HPDE6-E6E7 (cell line): ENCODE data around the gene IRF3.
"Not testable (repeated sequence)": the region's sequence is repeated elsewhere in the genome, so short reads cannot be mapped to it uniquely, and the experiment has no call there.

Source experiments
- DNase-seq: peaks from one replicate; pipeline ENCODE4 v3.0.0; 2011; ENCODE audit warnings: missing footprints; ENCODE audit errors: extremely low spot score

Gene IRF3

DNA sequence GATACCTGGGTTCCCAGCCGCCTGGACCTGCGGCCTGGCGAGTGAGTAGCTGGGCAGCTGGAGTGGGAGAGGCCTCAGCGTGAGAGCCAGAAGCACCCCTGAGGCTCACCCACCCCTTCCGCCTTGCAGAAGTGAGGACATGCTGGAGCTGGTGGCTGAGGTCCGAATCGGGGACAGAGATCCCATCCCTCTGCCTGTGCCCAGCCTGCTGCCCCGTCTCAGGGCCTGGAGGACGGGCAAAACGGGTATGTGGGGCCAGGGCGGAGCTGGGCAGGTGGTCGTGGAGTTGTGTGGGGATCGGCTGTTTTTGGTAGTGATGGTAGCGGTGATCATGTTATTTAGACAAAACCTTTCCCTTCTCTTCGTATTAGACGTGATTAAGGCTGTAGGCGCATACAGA lies 19.1 kb downstream of the IRF3 start:
- no peak for DNase-seq

DNA sequence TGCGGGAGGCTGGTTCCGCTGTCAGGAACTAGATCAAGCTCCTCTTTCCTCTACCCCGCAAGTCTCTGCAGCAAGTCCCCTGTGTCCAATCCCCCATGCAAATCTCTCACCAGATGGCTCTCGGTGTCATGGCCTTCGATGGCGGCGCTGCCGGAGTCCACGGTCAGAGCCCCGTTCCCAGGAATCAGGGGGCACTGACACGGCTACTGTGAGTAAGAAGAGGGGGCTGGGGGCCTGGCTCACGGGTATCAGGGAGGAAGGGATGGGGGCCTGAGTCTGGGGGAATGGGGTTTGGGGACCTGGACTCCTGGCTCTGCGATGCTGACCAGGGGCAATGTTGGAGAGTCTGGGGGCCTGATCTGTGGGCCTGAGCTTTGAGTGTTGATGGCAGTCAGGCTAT lies 19.7 kb downstream of the IRF3 start:
- no peak for DNase-seq

DNA sequence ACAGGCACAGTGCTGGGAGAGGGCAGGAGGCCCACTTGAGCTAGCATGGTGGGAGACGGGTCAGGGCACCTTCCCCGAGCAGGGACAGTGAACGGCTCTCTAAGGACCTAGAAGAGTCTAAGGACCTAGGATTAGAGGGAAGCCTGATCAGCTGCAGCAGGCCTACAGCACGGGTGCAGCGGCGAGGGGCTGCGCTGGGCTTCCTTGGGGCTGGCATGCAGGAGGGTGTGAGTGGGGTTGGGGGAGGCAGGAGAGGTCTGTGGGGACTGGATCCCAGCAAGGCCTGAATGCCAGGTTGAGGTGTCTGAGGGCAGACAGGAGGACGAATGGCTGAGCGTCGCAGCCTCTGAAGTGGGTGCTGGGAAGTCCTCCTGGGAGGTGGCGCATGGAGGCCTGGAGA lies 20.1 kb downstream of the IRF3 start:
- DNase-seq, result no peak

DNA sequence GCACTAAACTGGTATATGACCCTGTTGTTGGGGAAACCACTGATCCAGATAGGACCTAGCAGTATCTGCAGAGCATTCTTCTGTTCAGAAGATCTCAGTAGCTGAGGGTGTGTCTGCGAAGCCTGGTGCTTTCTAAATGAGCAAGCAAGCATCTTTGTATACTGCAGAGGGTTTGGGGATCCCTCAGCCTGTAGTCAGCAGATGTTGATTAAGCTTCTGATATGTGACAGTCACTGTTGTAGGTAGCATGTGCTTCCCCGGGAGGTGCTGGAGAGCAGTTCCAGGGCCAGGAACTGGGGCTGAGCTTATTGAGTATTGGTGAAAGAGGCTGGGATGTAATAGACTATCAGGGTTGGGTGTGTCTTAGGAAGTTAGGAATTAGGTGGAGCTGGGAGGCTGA lies 22.2 kb downstream of the IRF3 start:
- no peak for DNase-seq

DNA sequence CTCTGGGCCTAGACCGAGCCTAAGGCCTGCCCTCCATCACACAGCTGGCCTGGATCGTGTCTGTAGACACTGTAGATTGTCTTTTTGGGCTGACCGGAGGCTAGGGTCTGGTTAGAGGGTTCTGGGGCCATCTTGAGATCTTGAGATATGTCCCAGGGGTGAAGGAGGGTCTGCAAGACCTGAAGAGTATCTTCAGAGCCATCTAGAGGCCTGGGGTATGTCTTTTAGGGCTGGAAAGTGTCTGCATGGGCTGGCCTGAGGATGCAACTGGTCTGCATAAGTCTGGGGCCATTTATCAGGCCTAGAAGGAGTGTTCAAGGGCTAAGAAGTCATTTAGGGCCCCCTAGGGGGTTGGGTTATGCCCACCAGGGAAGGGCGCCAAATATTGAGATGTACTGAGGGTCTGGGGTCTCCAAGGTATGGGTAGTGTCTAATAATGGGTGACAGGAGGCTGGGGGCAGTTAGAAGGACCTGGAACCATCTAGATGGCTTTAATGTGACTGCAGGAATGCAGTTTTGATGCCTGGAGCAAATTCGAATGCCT lies 23.1 kb downstream of the IRF3 start:
- DNase-seq, result no peak

DNA sequence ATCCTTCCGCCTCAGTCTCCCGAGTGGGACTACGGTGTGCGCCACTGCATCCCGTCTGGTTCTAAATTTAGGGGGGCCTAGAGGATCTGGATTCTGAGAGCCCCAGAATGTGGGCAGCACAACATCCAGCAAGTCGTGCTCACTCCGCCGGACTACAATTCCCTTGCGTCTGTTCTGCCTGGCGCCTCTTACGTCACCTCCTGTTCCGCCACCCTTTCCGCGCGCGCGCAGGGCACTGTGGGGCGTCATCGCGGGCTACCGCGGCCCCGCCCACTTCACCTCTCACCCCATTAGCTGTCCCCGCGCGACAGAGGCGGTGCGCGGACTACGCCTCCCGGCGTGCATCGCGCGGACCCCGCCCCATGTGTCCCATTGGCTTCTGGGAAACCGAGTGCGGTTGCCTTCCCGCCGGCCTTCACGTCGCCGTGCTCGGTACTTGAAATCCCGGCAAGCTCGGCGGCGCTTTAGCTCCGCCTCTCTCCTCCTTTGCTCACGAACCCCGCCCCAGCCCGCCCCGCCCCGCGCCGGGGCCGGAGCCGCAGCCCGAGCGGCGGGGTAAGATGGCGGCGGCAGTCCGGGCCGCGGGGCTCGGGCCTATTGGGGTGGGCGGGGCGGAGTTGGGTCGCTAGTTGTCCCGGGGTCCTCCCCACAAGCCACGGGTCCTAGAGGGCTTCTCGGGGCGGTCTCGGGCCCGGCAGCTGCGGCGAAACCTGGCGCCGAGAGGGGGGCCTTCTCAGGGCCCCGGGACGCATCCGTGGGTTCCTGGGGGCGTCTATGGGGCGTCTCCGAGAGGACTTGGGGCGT lies 23.8 kb downstream of the IRF3 start, which contains the start of gene SCAF1:
Gene SCAF1 (plus strand): TSS at position 522 of the 804 bp plus-strand sequence. CDS start 2,818 bp downstream, outside the sequence.
- peak; percentile 88 for DNase-seq

DNA sequence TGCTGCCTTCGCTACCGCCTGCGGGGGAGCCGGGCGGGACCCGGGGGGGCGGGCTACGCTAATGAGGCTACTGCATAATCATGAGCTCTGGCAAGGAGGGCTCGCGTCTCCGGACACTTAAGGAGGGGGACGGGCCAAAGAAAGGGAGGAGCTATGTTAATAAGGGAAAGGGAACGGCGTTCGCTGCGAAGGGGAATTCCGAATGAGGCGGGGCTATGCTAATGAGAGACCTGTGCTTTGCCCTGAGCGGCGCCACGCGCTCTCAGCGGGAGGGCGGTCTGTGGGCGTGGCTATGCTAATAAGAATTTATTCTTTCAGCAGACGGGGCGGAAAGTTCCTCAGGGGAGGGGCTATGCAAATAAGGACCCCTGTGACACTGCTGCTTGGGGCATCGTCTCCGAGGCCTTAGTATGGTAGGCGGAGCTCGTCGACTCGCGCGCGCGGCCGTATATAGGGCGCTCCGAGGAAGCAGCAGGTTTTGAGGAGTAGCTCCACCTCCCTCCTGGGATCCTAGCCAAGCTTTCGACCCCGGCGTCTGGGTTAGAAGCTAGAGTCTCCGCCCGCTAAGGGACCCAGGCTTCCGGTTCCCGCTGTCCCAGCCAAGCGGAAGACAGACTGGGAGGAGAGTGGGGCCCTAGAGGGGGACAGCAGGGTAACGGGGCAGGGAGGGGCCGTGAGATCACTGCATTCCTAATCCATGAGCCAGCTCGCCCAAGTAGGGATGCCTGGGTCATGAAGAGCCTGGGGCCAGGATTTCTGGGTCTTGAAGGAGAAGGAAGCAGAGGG lies 25.4 kb downstream of the IRF3 start, which contains the start of gene RRAS:
Gene RRAS (minus strand): TSS at position 31 of the 786 bp plus-strand sequence. CDS start 45 bp downstream, outside the sequence.
- DNase-seq, result peak; percentile 92

DNA sequence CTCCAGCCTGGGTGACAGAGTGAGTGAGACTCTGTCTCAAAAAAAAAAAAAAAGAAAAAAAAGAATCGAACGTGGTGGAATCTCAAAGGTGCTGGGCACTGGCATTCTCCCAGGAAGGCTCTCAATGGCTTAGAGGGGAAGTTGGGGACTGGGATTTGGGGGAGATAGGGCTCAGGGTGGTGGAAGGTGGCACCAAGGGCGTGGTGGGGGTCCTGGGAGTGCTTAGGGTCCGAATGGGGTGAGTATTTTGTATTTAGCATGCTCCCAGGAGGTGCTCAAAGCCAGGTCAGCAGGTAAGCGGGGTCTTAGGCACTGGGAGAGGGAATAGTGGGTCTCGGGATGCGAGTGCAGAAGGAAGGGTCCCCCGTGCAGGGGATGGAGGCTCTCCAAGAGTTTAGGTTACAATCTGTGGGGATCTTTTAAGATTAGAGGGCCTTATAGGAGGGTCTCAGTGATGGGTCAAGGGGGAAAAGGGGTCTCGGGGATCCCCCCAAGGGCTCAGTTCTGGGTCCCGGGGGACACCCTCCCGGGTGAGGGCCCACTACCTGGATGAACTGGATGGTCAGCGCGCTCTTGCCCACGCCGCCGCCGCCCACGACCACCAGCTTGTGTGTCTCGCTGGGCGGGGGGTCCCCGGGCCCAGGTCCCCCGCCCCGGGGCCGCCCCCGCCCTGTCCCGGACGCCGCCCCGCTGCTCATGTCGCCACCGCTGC lies 26.1 kb downstream of the IRF3 start:
- DNase-seq, result no peak

DNA sequence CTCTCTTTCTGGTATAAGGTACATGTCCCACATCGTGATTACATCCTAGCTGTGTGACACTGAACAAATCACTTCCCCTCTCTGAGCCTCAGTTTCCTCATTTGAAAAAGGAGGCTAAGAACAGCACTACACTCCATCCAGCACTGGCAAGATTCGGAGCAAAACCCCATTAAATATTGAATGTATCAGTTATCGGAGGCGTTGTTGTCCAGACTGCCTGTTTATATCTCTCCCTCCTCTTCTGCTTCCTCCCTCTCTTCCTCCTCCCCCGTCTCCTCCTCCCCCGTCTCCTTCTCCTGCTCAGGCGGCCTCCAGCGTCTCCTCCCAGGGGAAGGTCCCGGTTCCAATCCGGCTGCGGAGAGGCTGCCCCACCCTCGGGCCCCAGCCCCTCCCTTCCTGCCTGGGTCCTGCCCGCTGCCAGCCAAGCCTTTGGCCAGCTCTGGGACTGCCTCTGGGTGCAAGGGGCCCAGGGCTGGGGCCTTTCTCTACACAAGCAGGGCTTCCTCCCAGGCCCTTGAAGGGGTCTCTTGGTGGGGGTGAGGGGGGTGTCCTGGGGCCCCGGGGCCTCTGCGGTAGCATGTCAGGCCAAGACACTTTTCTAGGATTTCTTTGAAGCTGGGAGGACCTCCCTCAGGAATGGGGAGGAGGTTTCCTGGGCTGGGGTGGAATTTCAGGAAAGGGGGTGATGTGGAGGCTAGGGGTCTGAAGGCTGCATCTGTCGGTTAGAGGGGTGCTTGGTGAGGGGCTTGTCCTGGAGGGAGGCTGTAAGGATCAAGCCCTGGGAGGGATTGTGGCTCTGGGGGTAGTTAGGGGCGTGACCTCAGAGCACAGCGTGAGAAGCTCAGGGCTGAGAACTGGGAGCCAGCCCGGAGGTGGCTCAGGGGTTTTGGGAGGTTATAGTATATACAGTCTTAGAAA lies 27.6 kb downstream of the IRF3 start:
- DNase-seq, result peak; percentile 74

DNA sequence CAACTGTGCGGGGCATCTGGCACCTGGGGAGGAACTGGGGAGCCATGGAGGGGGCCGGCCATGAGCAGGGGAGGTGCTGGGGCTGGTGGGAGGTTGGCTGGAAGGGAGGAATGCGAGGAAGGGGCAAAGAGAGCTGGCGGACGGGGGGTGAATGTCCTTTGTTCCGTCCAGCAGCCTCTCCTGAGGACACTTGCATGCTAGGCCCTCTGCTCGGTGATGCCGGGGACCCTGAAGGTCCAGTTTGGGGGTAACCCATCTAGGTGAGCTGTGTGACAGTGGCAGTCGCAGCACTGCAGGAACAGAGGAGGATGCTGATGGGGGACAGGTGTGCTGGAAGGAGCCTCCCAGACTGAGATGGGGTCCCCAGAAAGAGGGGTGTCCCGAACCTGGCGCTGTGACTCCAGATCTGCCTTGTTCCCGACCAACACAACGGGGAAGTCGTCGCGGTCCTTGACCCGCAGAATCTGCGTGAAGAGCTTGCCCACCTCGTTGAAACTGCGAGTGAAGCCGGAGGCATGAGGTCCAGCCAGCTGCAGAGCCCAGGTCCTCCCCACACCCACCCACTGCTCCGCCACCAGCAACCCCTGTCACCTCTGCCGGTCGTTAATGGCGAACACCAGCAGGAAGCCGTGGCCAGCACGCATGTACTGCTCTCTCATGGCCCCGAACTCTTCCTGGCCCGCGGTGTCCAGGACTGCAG lies 29.3 kb downstream of the IRF3 start:
- DNase-seq, result no peak

DNA sequence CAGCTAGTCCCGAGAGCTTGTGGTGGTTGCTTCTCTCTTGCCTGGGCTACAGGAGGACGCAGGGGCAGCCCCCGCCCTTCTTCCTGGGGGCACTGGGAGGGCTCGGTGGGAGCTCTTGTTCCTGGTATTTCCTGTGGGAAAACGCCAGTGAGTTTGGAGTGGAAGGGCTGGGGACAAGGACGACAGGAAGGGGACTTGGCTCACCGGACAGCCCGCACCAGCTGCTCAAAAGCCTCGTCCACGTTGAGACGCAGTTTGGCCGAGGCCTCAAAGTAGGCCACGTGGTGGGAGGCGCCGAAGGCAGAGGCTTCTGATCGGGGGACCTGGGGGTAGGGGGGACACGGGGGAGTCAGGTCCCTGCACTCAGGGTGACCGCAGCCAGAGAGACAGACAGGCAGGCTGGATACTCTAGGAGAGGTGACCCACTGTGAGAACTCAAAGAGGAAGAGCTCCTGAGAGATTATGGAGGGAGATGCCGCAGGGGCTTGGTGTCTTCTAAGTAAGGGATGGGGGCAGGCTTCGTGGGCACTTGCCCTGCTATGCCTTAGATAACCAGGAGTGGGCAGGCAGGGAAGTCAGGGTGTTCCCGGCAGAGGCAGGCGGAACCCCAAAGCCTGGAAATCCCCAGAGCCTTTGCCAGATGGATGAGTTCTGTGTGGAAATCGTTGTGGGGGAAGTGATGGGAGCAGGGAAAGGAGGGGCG lies 30.0 kb downstream of the IRF3 start:
- no peak for DNase-seq

DNA sequence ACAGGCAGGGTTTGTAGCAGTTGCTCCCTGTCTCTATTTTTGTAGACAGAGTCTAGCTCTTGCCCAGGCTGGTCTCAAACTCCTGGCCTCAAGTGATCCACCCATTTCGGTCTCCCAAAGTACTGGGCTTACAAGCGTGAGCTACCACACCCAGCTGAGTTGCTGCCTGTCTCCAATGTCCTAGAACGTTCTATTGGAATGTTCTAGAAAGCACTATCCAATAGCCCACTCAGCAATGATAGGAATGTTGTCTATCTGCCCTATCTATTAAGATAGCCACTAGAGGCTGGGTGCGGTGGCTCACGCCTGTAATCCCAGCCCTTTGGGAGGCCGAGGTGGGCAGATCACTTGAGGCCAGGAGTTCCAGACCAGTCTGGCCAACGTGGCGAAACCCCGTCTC lies 32.4 kb downstream of the IRF3 start:
- not testable (repeated sequence) for DNase-seq

DNA sequence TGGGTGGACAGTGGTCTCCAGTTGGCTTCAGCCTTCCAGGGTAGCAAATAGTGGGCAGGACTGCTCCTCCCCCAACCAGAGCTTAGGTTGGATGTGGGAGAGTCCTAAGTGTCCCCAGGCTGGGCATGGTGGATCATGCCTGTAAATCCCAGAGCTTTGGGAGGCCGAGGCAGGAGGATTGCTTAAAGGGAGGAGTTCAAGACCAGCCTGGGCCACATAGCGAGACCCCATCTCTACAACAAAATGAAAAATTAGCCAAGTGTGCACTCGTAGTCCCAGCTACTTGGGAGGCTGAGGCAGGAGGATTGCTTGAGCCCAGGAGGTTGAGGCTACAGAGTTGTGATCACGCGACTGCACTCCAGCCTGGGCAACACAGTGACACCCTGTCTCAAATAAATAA lies 33.1 kb downstream of the IRF3 start:
- DNase-seq, result no peak

DNA sequence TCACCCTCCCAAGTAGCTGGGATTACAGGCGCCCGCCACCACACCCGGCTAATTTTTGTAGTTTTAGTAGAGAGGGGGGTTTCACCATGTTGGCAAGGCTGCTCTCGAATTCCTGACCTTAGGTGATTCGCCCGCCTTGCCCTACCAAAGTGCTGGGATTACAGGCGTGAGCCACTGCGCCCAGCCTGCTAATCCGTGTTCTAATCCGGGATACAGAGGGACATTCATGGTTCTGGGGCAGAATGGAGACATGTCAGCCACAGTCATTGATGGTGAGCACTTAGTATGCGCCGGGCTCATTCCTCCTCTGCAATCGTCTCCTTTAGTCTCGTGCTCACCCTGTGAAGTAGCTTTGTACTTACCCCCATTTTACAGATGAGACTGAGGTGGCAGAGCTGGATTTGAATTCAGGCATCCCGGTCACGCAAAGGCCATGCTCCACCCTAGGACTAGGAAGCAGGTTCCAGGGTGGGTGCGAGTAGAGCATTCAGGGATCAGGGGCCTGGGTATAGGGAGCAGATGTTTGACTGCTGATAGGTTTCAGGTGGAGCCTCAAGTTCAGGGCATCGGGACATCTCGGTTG lies 34.0 kb downstream of the IRF3 start:
- DNase-seq, result no peak

DNA sequence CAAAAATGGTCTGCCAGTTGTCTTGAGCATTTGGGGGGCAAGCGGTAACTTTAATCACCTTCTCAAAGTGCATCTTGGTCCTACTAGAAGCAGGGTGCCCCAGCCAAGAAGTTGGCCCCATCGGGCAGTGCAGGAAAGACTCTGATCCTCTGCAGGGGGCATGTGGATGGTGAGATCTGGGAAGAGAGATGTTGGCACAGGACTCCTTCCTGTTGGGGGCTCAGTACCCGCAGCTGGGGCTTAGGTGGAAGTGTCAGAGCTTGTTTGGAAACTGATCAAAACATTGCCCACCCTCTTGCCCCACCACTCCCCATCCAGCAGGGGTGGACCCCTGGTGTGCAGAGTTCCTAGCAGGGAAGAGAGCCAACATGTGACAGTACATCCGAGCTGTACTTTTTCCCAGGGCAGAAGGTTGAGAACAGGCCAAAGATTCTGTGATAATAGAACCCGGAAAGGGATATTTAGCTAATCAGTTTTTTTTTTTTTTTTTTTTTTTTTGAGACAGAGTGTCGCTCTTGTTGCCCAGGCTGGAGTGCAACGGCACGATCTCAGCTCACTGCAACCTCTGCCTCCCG lies 34.6 kb downstream of the IRF3 start:
- DNase-seq, result no peak

DNA sequence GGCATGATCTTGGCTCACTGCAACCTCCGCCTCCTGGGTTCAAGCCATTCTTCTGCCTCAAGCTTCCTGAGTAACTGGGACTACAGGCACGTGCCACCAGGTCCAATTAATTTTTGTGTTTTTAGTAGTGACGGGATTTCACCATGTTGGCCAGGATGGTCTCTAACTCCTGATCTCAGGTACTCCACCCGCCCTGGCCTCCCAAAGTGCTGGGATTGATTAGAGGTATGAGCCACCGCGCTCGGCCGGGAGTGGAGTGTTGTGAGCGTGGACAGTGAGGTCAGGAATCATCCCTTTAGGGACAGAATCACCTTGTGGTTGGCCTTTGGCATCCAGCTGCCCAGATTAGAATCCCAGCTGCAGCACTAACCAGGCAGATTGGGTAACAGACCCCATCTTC lies 36.0 kb downstream of the IRF3 start:
- DNase-seq, result no peak

DNA sequence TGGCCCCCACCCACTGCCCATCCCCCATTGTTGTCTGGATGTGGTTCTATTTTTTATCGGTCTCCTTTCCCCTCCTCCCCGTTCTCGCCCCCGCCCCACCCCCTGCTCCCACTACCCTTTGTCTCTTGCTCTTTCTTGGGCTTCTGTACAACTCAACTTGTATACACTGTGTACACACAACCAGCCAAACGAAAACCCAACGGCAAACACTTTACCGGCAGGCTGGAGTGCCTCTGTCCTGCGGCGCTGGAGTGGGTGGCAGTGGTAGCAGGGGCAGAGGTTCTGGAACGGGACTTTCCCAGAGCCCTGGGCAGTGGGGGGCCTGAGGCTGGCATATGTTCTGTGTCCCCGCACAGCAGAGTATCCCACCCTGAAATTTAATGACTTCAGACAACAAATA lies 39.4 kb downstream of the IRF3 start:
- DNase-seq, result no peak

DNA sequence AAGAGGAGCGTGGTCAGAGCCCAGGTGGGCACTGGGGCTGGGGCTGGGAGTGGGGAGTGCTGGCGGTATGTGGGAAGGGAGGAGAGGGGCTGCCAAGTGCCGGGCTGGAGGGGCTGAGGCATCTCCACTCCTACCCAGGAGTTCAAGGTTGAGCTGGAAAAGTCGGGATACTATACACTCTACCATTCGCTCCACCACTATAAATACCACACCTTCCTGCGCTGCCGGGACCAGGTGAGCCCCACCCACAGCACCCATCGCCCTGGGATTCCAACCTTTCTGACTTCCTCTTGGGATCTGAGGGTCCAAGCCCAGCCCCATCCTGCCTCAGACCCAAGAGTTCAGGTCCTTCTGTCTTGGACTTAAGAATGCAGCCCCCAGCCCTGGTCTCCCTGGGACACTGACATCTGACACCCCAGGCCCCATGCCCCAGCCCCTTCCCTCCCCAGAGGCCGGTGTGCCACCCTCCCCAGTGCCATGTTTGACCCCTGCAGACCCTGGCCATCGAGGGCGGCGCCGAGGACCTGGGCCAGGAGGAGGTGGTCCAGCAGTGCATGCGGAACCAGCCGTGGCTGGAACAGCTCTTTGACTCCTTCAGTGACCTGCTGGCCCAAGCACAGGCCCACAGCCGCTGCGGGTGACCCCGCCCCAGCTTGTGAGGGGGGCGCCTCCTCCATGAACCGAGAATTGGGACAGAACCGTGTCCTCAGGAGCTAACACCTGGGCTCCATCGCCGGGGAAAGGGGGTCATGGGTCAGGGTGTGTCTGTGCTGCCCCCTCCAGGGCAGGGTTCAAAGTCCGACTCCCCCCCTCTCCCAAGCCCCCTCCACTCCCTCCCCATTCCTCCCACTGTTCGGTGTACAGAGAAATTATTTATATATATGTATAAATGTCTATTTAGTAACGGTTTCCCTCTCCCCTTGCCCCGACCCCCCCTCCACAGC lies 40.4 kb downstream of the IRF3 start:
- DNase-seq, result no peak
